ENCODE measurements around the gene CLN6.

DNA sequence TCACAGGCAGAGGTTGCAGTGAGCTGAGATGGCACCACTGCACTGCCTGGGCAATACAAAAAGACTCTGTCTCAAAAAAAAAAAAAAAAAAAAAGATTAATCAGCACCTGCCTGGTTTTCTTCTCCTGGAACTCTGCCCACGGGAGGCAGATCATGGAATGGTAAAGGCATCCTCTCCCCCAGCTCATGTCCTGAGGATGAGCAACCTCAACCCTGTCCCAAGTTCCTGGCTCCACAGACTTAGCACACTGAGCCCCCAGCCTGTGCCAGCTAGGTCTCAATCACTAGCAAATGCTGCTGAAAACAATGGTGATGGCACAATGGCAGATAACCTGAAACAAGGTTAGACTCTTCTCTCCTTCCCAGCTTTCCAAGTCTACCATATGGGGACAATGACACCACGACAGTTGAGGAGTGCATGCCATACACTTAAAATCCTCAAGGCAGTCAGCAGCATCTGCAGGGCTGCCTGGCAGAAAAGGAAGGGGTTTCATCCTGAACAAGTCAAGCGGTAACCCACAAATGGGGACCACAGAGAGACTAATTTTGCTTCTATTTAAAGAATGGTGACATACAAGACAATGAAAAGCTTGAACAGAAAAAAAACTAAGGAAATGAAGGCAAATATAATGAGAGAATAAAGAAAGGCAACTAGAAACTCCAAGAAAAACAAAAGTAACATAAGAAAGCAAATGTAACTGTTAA, 4.8 kb downstream of the CLN6 start:
- TF ChIP-seq EZH2phosphoT487 (IDR thresholded peaks at IDR 0.05; ENCODE audit: borderline replicate concordance, low read depth, low read length): no peak
- TF ChIP-seq, protein P1, sequence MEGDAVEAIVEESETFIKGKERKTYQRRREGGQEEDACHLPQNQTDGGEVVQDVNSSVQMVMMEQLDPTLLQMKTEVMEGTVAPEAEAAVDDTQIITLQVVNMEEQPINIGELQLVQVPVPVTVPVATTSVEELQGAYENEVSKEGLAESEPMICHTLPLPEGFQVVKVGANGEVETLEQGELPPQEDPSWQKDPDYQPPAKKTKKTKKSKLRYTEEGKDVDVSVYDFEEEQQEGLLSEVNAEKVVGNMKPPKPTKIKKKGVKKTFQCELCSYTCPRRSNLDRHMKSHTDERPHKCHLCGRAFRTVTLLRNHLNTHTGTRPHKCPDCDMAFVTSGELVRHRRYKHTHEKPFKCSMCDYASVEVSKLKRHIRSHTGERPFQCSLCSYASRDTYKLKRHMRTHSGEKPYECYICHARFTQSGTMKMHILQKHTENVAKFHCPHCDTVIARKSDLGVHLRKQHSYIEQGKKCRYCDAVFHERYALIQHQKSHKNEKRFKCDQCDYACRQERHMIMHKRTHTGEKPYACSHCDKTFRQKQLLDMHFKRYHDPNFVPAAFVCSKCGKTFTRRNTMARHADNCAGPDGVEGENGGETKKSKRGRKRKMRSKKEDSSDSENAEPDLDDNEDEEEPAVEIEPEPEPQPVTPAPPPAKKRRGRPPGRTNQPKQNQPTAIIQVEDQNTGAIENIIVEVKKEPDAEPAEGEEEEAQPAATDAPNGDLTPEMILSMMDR (conservative IDR thresholded peaks at IDR 0.05; ENCODE audit: low read length): no peak
